HG03565 (cell line): Measurements from ENCODE around the gene RARS2.

Experiments used
- ATAC-seq: cut with Tn5 transposase; IDR thresholded peaks from one replicate; pipeline ENCODE4 v1.9.1; 2021; ENCODE audit warnings: mild to moderate bottlenecking, moderate library complexity; ENCODE audit not compliant: unreplicated experiment

RARS2 gene

GRCh38 chr6:87574237-87574804 lies 15.5 kb downstream of the RARS2 start:
- no peak for ATAC-seq

DNA sequence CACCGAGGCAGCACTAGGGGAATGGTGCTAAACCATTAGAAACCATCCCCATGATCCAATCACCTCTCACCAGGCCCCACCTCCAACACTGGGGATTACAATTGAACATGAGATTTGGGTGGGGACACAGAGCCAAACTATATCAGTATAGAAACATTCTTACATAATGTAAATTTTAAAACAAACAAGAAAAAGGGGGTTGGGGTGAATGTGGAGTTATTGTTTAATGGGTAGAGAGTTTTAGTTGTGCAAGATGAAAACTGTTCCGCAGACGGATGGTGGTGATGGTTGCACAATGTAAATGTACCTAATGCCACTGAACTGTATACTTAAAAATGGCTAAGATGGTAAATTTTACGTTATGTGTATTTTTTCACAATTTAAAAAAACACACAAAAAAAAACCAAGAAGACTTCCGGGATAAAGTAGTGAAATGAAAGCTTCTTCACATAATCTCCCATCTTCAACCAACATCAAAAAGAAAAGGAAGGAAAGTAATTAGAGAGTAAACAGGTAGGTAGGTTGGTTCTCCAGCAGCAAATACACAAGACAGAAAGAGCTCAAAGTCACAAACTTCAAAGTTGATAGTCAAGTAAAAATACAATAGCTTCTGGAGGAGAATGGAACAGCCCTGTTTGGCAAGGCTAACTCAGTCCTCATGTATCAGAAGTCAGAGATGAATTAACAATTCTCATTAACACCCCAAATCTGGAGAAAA lies 16.3 kb downstream of the RARS2 start:
- no peak for ATAC-seq

GRCh38 chr6:87572883-87573282 lies 16.9 kb downstream of the RARS2 start:
- peak; percentile 50 for ATAC-seq

DNA sequence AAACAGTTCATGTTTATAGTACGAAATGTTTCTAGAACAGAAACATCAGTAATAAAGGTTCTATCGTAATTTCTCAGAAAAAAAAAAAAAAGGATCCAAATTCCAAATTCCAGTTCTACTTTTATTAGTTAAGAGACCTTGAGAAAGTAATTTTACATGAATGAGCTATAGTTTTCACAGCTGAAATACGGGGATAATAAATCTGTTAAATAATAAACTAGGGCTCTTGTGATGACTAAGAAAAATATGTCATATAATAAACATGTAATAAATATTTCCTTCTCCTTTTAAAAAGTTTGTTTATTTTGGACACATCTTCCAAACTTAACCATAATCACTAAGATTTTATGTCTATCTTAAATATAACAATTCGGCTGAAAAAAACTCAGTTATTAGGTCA lies 17.8 kb downstream of the RARS2 start:
- no peak for ATAC-seq

DNA sequence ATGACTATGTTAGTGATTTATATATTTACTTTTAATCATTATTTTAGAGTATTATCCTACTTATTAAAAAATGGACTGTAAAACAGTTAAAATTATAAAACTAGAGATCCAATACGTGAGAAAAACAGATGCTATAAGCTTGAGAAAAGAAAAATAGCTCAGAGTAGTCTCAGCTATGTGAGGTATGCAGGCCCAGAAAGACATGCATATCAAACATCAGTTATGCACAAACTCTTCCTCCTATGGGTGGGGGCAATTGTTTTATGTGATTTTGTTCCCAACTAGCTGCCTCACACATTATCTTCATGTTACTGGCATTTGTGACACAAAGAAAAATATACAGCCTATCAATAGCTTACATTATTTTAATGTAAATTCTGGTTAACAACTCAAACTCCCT lies 28.8 kb downstream of the RARS2 start:
- no peak for ATAC-seq

DNA sequence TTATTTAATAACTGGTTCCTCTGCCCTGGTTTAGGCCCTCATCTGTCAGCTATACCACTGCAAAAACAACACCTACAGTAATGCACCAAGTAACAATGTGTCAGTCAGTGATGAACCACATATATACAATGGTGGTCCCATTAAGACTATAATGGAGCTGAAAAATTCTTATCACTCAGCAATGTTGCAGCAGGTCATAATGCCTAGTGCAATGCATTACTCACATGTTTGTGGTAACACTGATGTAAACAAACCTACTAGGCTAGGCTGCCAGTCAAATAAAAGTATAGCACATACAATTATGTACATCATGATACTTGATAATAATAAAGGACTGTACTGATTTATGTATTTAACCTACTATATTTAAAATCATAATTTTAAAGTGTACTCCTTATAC lies 31.3 kb downstream of the RARS2 start:
- no peak for ATAC-seq

- no peak for ATAC-seq
These were observed 34.3 kb downstream of the RARS2 start for GRCh38 chr6:87555506-87555905.

DNA sequence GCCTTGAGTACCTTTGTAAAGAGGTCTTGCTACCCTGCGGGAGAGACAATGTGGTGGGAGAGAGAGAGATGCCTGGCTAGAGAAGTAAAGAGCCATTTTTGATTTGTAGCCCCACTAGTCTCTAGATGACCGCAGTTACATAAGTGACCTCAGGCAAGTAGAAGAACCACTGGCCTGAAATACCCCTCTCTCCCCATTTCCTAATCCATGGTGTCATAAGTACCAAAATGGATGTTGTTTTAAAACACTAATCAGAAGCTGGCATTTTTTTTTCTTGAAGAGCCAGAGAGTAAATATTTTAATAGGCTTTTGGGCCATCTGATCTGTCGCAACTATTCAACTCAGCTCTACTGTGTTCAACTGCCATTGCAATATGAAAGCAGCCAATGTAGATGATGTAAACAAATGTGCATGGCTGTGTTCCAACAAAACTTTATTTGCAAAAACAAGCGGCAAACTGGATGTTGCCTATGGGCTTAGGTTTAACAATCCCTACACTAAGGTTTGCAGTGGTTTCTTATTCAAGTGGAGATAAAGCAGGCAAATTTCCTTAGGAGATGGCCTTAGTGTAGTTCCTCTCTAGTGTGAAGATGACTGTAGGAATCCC lies 36.5 kb downstream of the RARS2 start:
- ATAC-seq = no peak

DNA sequence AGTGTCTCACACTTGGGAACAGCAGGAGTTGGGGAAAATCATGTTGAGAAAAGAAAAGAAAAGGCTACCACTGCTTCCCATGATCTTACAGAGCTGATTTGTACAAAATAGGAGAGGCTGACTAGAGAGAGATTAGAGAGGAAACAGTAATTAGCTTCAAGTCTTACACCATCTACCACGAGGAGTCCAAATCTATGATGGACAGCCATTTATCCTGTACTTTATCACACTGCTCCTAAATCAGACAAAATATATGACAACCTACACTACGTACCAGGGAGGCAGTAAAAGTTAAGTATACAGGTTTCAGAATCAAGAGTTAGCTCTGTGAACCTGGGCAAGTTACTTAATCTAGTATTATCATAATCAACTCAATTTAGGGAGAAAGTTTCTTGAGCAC lies 38.0 kb downstream of the RARS2 start:
- ATAC-seq = no peak

GRCh38 chr6:87544474-87544735 lies 45.4 kb downstream of the RARS2 start:
- ATAC-seq = no peak

GRCh38 chr6:87543696-87544473 lies 45.9 kb downstream of the RARS2 start:
- ATAC-seq = no peak

- no peak for ATAC-seq
These were observed 48.0 kb downstream of the RARS2 start for GRCh38 chr6:87541744-87542143.

DNA sequence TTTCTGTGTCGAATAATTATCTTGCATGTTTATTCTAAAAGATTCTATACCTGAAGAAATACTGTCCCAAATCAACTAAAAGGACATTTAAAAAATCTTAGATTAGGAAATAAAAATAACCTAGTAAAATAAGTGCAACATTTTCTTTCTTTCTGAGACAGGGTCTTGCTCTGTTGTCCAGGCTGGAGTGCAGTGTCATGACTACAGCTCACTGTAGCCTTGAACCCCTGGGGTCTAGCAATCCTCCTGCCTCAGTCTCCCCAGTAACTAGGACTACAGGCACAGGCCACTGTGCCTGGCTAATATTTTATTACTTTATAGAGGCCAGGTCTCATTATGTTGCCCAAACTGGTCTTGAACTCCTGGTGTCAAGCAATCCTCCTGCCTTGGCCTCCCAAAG lies 48.7 kb downstream of the RARS2 start:
- ATAC-seq = no peak

DNA sequence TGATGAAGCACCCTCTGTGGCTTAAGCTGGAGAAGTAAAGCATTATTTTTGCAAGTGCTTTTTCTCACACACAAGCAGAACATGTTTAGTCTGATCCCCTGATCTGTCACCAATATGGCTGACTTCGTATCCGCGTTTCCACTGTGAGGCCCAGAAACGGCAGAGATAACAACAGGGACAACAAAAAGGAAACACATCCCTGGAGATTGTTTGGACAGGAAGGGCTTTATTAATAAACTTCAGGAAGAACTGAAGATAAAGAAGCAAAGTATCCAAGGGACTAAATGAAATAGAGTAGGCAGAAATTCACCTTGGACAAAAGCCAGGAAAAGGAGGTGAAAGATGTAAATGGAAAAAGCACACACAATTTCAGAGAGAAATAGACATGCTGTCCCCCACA lies 49.2 kb downstream of the RARS2 start:
- no peak for ATAC-seq

GRCh38 chr6:87539554-87539953 lies 50.2 kb downstream of the RARS2 start:
- ATAC-seq = no peak

DNA sequence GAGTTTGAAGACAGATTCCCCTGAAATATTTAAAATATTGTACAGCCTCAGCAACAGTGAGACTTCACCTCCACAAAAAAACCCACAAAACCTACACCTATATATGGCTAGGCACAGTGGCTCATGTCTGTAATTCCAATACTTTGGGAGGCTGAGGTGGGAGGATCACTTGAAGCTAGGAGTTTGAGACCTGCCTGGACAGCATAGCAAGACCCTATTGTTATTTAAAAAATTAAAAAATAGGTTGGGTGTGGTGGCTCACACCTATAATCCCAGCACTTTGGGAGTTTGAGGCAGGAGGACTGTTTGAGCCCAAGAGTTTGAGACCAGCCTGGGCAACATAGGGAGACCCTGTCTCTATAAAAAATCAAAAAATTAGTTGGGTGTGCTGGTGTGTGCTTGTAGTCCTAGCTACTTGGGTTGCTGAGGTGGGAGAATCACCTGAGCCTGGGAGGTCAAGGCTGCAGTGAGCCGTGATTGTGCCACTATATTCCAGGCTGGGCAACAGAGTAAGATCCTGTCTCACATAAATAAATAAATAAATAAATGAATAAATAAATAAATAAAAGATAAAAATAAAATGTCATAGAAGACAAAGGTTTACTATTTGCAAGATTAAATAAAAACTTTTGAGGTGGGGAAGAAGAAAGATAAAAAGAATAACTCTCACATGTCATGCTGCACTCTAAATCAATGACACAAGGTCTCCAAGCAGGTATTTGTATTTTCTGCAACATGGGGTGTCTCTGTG lies 51.1 kb downstream of the RARS2 start:
- no peak for ATAC-seq

DNA sequence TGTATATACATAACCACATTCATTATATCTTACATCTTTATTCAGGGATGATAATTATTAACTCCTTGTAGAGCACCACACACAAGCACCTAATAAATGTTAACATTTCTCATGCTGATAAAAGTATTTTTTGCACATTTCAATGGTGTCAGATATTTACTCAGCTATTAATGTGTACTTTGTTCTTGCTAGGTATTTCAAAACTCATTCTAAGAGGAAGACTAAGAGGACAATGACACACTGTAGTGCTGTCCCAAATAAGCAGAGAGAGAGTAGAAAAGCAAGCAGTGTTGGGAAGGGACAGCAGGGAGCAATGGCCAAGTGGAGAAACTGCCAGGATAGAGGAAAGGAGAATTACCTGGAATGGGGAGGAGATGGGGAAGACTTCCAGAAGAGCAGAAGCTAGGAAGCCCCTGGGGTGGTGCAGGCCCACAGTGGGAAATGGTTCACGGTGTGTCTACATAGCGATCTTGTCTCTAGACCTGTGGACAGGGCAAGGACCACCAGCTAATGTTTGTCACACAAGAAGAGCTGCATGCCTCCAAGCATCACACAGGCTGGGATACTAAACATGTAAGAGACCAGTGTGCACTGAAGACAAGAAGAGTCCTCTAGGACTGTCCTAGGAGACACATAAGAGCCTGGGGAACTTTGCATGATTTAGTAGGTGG lies 55.3 kb downstream of the RARS2 start:
- no peak for ATAC-seq

GRCh38 chr6:87529221-87529620 lies 60.6 kb downstream of the RARS2 start:
- no peak for ATAC-seq

DNA sequence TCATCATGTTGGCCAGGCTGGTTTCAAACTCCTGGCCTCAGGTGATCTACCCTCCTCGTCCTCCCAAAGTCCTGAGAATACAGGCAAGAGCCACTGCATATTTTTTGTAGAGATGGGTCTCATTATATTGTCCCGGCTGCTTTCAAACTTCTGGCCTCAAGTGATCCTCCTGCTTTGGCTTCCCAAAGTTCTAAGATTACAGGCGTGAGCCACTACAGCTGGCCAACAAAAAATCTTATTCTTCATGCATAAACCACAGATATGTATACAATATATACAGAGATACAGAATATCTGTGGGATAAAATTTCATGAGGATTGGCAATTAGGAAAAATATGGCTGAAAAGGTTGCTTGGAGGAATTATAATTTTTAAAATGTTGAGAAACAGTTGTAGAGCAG lies 67.1 kb downstream of the RARS2 start:
- no peak for ATAC-seq

- ATAC-seq = no peak
These were observed 71.3 kb downstream of the RARS2 start for GRCh38 chr6:87518453-87518852.

- no peak for ATAC-seq
These were observed 75.0 kb downstream of the RARS2 start for GRCh38 chr6:87514831-87515230.
